ENCODE results near the gene CAPN5. TPM values are rescaled to one million over a fixed set of nuclear protein-coding genes. Genes with fewer than 3 reads are reported as not detected.
"Not testable (repeated sequence)": the region's sequence is repeated elsewhere in the genome, so short reads cannot be mapped to it uniquely, and the experiment has no call there.

Gene CAPN5
- total and polyA plus RNA-seq, 7 donors, result 0.59 to 1.8 (median 0.88) TPM

- no peaks in the 10 kb centered on the region for H3K36me3 ChIP-seq (ENCODE audit: insufficient read depth in 1 of 2, low read depth in 1 of 2)
- no peak for TF ChIP-seq CTCF (IDR thresholded peaks at IDR 0.05)
- no peak overlapping the region for H3K4me3 ChIP-seq
- no peak overlapping the region for H3K27ac ChIP-seq
- WGBS, 3 donors, result 73% methylated on average over 4 of the region's 4 CpGs
- ATAC-seq (no peak), DNase-seq (no peak)
- H3K27me3 ChIP-seq (ENCODE audit: insufficient read depth in 3 of 3, low read length in 2 of 3), result peaks cover 0 to 4% (median 0%) of the 10 kb centered on the region in 3 donors
- intact Hi-C loops (cut with DNase I), result no loop called here
- H3K4me1 ChIP-seq, result no peaks in the 10 kb centered on the region
- peaks cover 6% of the 10 kb centered on the region for H3K9me3 ChIP-seq
These were observed 6.5 kb upstream of the CAPN5 start for GRCh38 chr11:77060234-77060633.

GRCh38 chr11:77061258-77061657, 5.5 kb upstream of the CAPN5 start:
- H3K36me3 ChIP-seq (ENCODE audit: insufficient read depth in 1 of 2, low read depth in 1 of 2); H3K4me3 ChIP-seq; H3K9me3 ChIP-seq; H3K27ac ChIP-seq; H3K4me1 ChIP-seq; ATAC-seq; DNase-seq; intact Hi-C loops (cut with DNase I); H3K27me3 ChIP-seq (ENCODE audit: insufficient read depth in 3 of 3, low read length in 2 of 3): not testable (repeated sequence)
- WGBS, 3 donors, result 69 to 88% (median 87%) methylated on average over 4 of the region's 4 CpGs

GRCh38 chr11:77062924-77063323, 3.8 kb upstream of the CAPN5 start:
- Histone ChIP-seq H3K4me3 (no peak overlapping the region), H3K27ac (no peak overlapping the region), H3K36me3 (ENCODE audit: insufficient read depth in 1 of 2, low read depth in 1 of 2) (no peaks in the 10 kb centered on the region), H3K9me3 (no peaks in the 10 kb centered on the region), H3K4me1 (no peaks in the 10 kb centered on the region), H3K27me3 (ENCODE audit: insufficient read depth in 3 of 3, low read length in 2 of 3) (peaks cover 0 to 4% (median 0%) of the 10 kb centered on the region in 3 donors)
- DNase-seq (no peak), ATAC-seq (no peak)
- no peak for TF ChIP-seq CTCF (IDR thresholded peaks at IDR 0.05)
- intact Hi-C loops (cut with DNase I), result no loop called here

- peaks cover 0 to 4% (median 0%) of the 10 kb centered on the region in 3 donors for H3K27me3 ChIP-seq (ENCODE audit: insufficient read depth in 3 of 3, low read length in 2 of 3)
- no peaks in the 10 kb centered on the region for H3K36me3 ChIP-seq (ENCODE audit: insufficient read depth in 1 of 2, low read depth in 1 of 2)
- no peak for TF ChIP-seq CTCF (IDR thresholded peaks at IDR 0.05)
- 89 to 100% (median 96%) methylated on average over 1 of the region's 1 CpG for WGBS, 3 donors
- ATAC-seq (no peak), DNase-seq (no peak)
- no peak overlapping the region for H3K27ac ChIP-seq
- intact Hi-C loops (cut with DNase I), result no loop called here
- no peaks in the 10 kb centered on the region for H3K9me3 ChIP-seq
- H3K4me1 ChIP-seq, result no peaks in the 10 kb centered on the region
- H3K4me3 ChIP-seq, result no peak overlapping the region
These were observed 3.4 kb upstream of the CAPN5 start for GRCh38 chr11:77063407-77063806.

- WGBS, 3 donors, result 93 to 100% (median 97%) methylated on average over 4 of the region's 4 CpGs
- no peak for ATAC-seq
- Histone ChIP-seq H3K4me1 (no peaks in the 10 kb centered on the region), H3K4me3 (no peak overlapping the region), H3K36me3 (ENCODE audit: insufficient read depth in 1 of 2, low read depth in 1 of 2) (no peaks in the 10 kb centered on the region), H3K27me3 (ENCODE audit: insufficient read depth in 3 of 3, low read length in 2 of 3) (peaks cover 0 to 4% (median 0%) of the 10 kb centered on the region in 3 donors), H3K9me3 (no peaks in the 10 kb centered on the region), H3K27ac (no peak overlapping the region)
- no peak for TF ChIP-seq CTCF (IDR thresholded peaks at IDR 0.05)
- intact Hi-C loops (cut with DNase I), result no loop called here
- no peak for DNase-seq
These were observed 2.9 kb upstream of the CAPN5 start for GRCh38 chr11:77063861-77064260.
